ENCODE measurements around the gene KLK6.

The KLK6 gene

GRCh38 chr19:50969413-50969760, at the start of gene KLK6:
Gene KLK6 (minus strand): TSS chr19:50969591. CDS start chr19:50968104, 1,487 bp downstream.
- DNase-seq (ENCODE audit: low read depth, low spot score): no peak

GRCh38 chr19:51018745-51019543, 49.6 kb upstream of the KLK6 start:
- no peak for DNase-seq (ENCODE audit: low read depth, low spot score)

GRCh38 chr19:51016798-51017683, 47.6 kb upstream of the KLK6 start:
- DNase-seq (ENCODE audit: low read depth, low spot score): peak; percentile 16

GRCh38 chr19:51015691-51016267, 46.4 kb upstream of the KLK6 start:
- DNase-seq (ENCODE audit: low read depth, low spot score): no peak

- no peak for DNase-seq (ENCODE audit: low read depth, low spot score)
Measured at GRCh38 chr19:51014242-51014641, 44.9 kb upstream of the KLK6 start.

GRCh38 chr19:51012661-51013190, 43.3 kb upstream of the KLK6 start:
- no peak for DNase-seq (ENCODE audit: low read depth, low spot score)

- no peak for DNase-seq (ENCODE audit: low read depth, low spot score)
Measured at GRCh38 chr19:51010066-51010795, 40.8 kb upstream of the KLK6 start.

- no peak for DNase-seq (ENCODE audit: low read depth, low spot score)
Measured at GRCh38 chr19:51009061-51009891, 39.9 kb upstream of the KLK6 start.

GRCh38 chr19:51007488-51007887, 38.1 kb upstream of the KLK6 start:
- no peak for DNase-seq (ENCODE audit: low read depth, low spot score)

GRCh38 chr19:51006406-51006805, 37.0 kb upstream of the KLK6 start:
- no peak for DNase-seq (ENCODE audit: low read depth, low spot score)

- DNase-seq (ENCODE audit: low read depth, low spot score): no peak
Measured at GRCh38 chr19:51005248-51005647, 35.9 kb upstream of the KLK6 start.

GRCh38 chr19:51003316-51003715, 33.9 kb upstream of the KLK6 start:
- no peak for DNase-seq (ENCODE audit: low read depth, low spot score)

GRCh38 chr19:51002542-51003311, 33.3 kb upstream of the KLK6 start:
- DNase-seq (ENCODE audit: low read depth, low spot score): no peak

GRCh38 chr19:51002089-51002532, 32.7 kb upstream of the KLK6 start:
- DNase-seq (ENCODE audit: low read depth, low spot score): no peak

- DNase-seq (ENCODE audit: low read depth, low spot score): no peak
Measured at GRCh38 chr19:51001515-51001914, 32.1 kb upstream of the KLK6 start, which contains the start of gene KLK8. Gene KLK8 (minus strand): TSS chr19:51001604. CDS start chr19:51001167, 437 bp downstream.

- no peak for DNase-seq (ENCODE audit: low read depth, low spot score)
Measured at GRCh38 chr19:51000981-51001380, 31.6 kb upstream of the KLK6 start.

GRCh38 chr19:51000426-51000825, 31.0 kb upstream of the KLK6 start:
- no peak for DNase-seq (ENCODE audit: low read depth, low spot score)

- DNase-seq (ENCODE audit: low read depth, low spot score): no peak
Measured at GRCh38 chr19:50998686-50999085, 29.3 kb upstream of the KLK6 start.

GRCh38 chr19:50998061-50998460, 28.7 kb upstream of the KLK6 start:
- DNase-seq (ENCODE audit: low read depth, low spot score): no peak

GRCh38 chr19:50994129-50994528, 24.7 kb upstream of the KLK6 start:
- DNase-seq (ENCODE audit: low read depth, low spot score): no peak
